GM12892 (cell line): ENCODE results near the gene COX8C.

ENCODE experiments used
- POLR2A ChIP-seq: IDR thresholded peaks from 2 replicates; pipeline ENCODE4 v1.6.1; 2011; ENCODE audit warnings: low read depth, low read length, control low read depth
- POLR2AphosphoS5 ChIP-seq: IDR thresholded peaks from 2 replicates; pipeline ENCODE4 v1.6.1; 2011; ENCODE audit warnings: low read depth, low read length, control low read depth

GRCh38 chr14:93309427-93309966 lies 37.5 kb upstream of the COX8C start:
- TF ChIP-seq POLR2A = no peak
- TF ChIP-seq POLR2AphosphoS5 = no peak
